ENCODE results near the gene ETV5.

- TF ChIP-seq CTCF (conservative IDR thresholded peaks at IDR 0.05 in 1 of 2, IDR thresholded peaks at IDR 0.05 in 1 of 2; ENCODE audit: low read depth in 1 of 2, low read length in 2 of 2) (no peak), EZH2 (IDR thresholded peaks at IDR 0.05; ENCODE audit: low read length, missing control alignments) (no peak)
Observed at GRCh38 chr3:186137051-186137685, 28.3 kb upstream of the ETV5 start.

All from fibroblast of lung (primary cell).